Frontal cortex (tissue), 4 donors: ENCODE data around the gene PDSS2. TPM values are rescaled to one million over a fixed set of nuclear protein-coding genes. Genes with fewer than 3 reads are reported as not detected.
A peak's percentile ranks its signal among the peaks of the same experiment; 100 is the strongest.

Source experiments
- DNase-seq, 2 donors: peaks; one replicate each; pipeline ENCODE4 v3.0.0; 2012; ENCODE audit warnings: low spot score in 2 of 2
- FAIRE-seq: peaks from 2 replicates; lab custom pipeline; 2012; peaks lifted over from hg19 to GRCh38; lab: Jason Lieb, UNC
- total RNA-seq: library from RNA; depleted of rRNA; stranded (reverse); fragments of >200 nt; gene quantifications from one replicate; pipeline ENCODE4 v1.2.3, GENCODE V29; 2014
- donor health status: control.
- donor health status: control.
- donor health status: control.

Gene PDSS2
- total RNA-seq = 6.9 TPM

DNA sequence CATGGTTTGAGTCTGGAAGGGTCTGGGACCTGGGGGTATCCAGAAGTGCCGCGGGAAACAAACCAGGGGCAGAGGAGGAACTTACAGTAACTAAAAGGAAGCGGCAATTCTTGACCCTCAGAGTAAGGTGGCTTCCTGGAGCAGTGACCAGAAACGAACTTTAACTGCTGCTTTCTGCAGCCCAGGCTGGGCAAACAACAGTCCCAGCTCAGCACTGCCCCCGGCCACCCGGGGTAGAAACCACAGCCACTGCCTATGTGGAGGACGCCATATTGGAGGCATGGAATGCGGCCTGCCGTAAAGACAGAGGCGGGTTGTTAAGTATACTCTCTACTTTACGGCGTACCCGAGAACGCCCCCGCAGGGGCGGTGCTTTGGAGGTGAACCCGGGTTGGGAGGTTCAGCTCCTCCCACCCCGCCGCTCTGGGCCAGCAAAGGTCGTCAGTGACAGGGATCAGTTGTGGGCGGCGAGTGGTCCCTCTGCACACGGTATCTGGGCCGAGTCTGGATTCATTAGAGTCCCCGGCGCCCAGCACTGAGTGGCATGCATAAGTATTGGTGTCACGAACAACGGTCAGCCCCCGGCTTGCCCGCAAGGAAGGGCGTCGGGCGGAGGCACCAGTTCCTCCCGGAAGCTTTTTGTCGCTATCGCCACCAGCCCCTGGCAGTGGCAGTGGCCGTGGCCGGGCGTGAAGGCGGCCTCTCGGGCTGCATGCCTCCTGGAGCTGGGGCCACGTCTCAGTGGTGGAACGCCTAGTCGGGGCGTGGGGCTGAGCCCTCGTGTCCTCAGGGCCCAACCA lies at the start of gene PDSS2:
Gene PDSS2, minus strand, starts transcription at position 282 of the 800 bp plus-strand sequence. Its CDS starts 279 bp downstream, at position 3.
- DNase-seq (peak; percentile 81 to 94), FAIRE-seq (no peak)

DNA sequence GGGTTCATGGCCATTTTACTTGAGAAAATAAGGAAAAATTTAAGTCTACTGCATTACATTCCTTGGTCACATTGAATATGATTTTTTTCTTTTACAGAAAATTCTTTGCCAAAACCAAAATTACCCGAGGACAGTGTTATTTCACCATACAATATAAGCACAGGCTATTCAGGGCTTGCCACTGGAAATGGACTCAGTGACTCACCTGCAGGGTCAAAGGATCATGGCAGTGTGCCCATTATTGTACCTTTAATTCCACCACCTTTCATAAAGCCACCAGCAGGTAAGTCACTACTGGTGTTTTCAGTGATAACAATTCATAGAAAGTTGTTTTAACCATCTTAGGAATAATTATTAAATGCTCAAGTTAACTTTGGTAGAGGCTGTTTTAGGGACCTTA lies 46.8 kb upstream of the PDSS2 start:
- no peak for FAIRE-seq

DNA sequence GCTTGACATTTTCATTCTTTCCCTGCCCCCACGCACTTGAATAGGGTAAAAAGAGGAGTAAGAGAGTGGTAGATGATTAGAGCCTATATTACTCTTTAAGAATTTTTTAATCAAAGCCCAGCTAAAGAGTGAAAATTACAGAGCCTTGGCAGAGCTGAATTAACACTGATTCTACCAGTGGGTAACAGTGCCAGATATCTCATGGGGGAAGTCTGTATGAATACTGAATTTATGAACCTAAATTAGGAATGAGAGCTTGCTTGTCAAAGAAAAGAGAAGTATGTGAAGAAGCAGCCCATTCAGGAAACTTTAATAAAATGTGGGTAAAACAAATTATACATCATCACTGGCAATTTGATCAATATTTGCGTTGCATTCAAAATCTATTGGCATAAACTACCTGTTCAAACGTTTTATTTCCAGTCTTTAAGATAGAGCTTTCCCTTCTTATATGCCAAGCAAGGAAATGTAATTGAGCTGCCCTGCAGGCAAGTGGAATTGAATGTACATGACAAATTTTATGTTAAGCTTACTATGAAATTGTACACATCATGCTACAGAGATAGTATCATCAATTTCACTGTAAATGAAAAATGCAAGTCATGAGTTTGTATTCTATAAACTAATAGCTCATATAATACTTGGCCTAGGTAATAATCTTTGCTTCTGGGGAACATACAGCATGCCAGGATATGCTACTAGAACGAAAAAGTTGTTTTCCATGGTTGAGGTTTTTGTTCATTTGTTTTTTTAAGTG lies 45.1 kb upstream of the PDSS2 start:
- FAIRE-seq = no peak
- DNase-seq = no peak

More for the DNA sequence above, 46.8 kb upstream of the PDSS2 start:
- DNase-seq = no peak

- DNase-seq (no peak), FAIRE-seq (no peak)
These were observed 37.7 kb upstream of the PDSS2 start for GRCh38 chr6:107496892-107497684.

DNA sequence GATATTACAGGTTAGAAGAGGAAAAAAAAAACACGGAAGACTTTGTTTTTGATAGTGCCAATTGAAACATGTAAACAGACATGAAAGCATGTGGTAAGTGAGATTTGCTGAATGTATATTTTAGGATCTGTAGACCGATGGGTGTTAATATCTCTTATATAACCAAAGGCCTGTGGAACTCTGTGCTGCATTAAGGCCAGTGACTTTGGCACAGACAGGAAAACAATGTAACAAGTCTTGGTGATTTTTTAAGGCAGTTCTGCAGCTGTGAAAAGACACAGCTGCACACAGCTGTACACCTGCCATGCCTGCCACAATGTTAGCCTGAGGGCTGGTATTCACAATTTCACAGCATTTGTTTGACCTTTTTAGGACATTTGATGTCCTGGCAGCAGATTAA lies 36.6 kb upstream of the PDSS2 start:
- FAIRE-seq = no peak
- DNase-seq = no peak

DNA sequence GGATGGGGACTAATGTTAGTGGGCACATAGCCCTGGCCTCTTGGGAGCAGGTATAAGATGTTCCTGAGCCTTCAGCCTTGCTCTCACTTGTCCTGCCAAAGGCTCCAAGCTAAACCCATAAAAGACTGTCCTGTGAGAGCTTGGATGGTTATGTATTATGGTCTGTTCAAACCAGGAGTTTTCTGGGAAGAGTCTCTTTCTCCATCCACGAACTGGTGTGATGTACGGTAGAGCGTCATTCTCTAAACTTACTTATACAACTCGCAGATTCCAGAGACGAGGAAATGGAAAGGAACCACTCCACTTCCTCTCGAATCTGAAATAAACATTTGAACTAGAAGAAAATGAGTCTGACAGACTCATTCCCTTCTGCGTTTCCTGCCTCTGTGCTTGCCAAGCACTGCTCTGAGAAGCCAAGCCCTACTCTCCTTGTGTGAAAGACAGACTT lies 35.9 kb upstream of the PDSS2 start:
- no peak for DNase-seq
- no peak for FAIRE-seq

DNA sequence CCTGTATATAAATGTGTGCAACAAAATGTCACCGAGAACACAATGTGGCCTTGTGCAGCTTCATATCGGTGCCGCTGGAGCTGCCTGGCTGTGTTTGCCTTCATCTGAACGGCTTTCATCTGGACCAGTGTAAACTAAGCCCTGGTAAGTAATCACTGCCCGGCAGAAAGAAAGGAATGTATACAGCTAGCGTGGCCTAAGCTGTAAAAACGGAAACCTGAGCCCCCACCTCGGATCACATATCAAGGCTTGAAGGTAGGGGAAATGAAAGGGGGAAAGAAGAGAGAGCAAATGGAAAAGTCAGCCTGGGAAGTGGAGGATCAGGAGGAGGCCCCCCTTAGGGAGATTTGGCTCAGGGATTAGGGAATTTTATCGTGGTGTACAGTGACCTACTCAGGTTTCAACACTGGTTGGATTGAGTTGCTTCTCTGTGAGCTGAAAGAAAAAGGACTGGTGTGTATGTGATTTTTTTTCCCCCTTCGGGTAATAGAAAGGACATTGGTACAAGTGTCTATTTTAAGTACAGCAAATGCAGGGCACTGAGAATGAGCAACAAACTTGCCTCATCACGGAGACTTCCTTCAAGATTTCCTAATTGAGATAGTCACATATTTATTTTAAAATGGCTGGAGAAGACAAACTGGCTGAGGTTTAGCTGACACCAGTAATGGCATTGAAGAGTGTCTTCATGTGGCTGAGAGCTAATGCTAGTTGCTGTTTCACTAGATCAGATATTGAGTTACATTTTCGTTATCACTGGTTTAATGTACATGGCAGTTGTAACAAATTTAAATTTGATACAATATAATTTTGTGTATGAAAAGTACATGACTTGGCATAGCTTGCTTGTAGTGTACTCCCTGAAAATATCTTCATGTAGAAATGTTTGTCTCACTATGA lies 34.0 kb upstream of the PDSS2 start:
- FAIRE-seq = no peak
- DNase-seq = no peak

DNA sequence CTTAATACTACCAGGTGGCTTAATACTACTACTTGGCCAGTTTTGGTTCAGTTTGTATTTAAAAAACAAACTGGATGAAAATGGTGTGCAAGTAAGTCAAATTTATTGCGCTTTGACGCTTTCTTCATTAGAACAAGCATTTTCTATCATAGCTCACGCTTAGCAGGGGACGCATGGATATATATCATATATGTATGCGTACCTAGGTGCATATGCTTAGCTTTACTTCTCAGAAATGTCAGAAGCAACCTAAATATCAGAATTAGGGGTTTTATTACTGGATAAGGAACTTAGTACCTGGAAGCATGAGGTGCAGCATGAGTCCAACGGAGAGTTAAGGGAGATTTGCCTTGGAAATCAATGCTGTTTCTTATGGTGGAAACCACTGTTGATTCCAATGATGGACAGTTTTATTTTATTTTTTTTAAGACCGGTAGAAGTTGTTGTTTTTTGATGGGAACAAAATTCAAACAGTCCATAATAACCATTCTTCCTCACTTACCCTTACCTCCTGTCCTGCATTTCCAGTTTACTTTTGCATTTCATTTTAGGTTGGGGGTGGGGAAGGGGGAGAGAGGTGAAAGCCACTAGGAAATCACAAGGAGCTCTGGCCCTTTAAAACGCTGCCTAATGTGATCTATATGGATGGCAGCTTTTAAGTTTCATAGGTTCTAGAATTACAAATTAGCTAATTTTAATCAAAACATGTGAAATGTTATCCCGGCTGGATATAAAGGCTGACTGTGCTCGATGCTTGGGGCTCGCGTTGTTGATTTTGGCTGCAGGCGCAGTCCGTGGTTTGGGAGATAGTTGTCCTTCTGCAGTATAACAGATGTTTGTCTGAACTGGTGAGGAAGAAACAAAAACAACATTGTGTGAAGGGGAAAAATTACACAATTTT lies 32.6 kb upstream of the PDSS2 start:
- peak in 1 of 2 donors; percentile 64 for DNase-seq
- FAIRE-seq = no peak

GRCh38 chr6:107491138-107491609 lies 31.8 kb upstream of the PDSS2 start:
- no peak for FAIRE-seq
- peak; percentile 46 to 57 for DNase-seq

DNA sequence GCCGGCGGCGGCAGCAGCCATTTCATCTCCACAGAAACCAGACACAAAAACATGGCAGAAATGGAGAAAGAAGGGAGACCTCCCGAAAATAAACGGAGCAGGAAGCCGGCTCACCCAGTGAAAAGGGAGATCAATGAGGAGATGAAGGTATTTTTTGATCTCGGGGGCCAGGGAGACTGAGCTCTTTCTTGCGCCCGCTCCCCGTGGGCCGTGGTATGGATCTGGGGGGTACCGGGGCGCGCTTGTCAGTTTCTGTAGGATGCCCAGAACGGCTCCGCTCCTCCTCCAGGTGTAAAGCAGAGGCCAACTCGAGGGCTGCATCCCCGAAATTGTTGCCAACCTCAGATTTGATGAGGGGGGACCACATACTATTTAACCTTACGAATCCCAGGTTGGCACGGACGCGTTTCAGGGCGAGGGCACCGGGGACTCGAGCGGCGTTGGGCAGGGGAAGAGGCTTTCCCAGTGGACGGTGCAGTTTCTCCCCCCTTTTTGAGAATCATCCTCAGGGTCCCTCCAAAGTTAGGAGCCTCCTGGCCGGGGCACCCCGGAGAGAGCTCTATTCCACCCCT lies 31.3 kb upstream of the PDSS2 start:
- peak in 1 of 2 donors; percentile 52 for DNase-seq

DNA sequence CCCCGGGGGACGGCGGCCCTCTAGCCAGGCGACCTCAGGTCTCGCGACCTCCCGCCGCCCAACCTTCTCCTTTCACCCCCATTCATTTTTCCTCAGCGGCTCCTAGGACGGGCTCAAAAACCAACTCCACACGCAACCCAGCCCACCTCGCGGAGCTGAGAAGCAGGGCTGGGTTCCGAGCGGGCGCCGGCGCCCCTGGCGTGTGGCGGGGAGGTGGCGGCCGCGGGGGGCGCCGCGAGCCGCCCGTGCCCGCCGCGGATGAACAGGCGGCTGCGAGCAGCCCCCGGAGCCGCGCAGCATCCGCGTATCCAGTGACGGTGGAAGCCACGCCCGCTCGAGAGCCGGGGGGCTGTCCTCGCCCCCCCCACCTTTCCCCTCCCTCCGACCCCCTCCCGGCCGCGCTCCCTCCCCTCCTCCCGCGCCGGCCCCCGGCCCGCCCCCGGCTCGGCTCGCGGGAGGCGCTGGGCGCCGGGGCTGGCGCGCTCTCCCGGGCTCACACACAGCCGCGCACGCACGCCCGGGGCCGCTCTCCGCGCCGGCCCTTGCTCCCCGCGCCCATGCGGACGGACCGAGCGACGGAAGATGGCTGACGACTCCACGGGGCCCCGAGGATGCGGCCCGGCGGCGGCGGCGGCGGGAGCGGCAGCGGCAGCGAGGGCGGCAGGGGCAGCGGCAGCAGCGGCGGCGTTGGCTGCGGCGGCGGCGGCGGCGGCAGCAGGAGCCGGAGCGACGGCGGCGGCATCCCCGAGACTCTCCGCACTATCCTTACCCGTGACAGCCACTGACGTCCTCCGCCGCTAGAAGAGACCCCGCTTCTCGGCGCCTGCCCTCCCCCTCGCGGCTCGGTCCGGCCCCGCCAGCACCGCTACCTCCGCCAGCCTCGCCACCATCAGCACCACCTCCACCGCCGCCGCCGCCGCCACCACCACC lies 30.5 kb upstream of the PDSS2 start, which contains the start of gene SOBP:
Gene SOBP, plus strand, starts transcription at position 482 of the 930 bp plus-strand sequence. CDS start 500 bp downstream, outside the sequence.
- no peak for FAIRE-seq
- peak; percentile 83 to 88 for DNase-seq

More for the DNA sequence above, 31.3 kb upstream of the PDSS2 start:
- no peak for FAIRE-seq

DNA sequence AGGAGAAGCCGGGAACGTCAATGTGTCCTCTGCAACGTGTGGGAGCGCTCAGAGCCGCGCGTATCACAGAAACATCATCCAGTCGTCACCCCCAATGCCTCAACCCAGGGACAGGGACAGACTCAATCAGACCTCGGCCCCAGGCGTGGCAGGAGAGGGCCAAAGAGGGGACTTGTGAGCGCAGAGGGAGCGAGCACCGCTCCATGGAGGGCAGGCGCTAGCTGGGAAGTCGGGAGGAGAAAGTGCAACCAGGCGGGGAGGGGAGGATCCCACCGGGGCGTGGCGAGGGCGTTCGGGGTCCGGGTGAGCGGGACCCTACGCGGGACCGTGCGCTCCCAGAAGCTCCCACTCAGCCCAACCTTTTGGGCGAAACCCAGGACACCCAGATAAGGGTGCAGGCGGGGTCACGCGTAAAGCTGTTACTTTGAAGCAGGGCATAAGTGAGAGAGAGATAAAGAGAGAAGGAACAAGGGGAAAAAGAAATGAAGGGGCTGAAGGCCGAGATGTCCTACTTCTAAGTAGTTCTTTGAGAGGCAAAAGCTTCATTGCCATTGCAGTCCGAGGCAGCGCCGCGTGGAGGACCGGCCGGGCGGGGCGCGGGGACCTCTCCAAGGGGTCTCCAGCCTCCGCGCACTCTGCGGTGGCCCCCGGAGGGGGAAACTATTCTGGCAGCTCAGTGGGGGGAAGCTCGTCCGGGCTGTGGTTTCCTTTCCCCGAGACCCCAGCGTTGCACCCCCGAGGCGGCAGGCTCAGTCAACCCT lies 29.7 kb upstream of the PDSS2 start:
- DNase-seq (peak; percentile 39 to 42), FAIRE-seq (no peak)

- DNase-seq = no peak
- no peak for FAIRE-seq
These were observed 29.0 kb upstream of the PDSS2 start for GRCh38 chr6:107488174-107488874.

DNA sequence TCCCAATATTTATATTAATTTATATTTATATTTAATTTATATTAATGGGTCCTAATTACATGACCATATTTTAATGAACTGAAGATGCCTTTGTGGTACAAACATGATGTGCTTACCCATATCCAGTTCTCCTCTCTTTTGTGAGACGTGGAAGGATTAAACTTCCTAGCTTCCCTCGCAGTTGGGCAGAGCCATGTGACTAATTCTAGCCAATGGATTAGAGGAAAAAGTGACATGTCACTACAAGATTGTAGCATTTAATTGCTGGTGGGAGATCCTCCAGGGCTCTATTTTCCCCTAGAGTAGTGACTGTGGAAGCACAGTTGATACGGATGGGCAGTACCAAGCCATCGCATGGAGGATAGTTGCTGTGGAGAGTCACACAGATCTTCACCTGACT lies 25.8 kb upstream of the PDSS2 start:
- DNase-seq (no peak), FAIRE-seq (no peak)

- FAIRE-seq = no peak
- no peak for DNase-seq
These were observed 19.8 kb upstream of the PDSS2 start for GRCh38 chr6:107479089-107479690.
